ENCODE results near the gene SDK1.

DNA sequence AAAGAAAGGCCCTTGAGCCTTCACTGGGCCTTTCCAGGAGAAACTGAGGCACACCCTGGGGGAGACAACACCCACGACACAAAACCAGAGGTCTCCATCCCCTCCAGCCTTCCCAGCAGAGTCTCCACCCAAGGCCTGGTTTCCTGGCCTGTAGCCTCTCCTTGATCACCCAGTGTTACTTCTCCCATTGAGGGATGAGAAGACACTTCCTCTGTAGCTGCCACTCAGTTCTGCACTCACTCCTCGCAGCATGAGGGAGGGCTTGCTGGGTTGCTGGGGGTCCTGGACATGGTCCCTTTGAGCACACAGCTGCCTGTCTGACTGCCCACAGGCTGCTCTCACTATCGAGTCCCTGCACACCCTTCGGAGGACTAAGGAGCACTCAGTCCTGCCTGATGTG lies 943.0 kb downstream of the SDK1 start:
- TF ChIP-seq, protein P1, sequence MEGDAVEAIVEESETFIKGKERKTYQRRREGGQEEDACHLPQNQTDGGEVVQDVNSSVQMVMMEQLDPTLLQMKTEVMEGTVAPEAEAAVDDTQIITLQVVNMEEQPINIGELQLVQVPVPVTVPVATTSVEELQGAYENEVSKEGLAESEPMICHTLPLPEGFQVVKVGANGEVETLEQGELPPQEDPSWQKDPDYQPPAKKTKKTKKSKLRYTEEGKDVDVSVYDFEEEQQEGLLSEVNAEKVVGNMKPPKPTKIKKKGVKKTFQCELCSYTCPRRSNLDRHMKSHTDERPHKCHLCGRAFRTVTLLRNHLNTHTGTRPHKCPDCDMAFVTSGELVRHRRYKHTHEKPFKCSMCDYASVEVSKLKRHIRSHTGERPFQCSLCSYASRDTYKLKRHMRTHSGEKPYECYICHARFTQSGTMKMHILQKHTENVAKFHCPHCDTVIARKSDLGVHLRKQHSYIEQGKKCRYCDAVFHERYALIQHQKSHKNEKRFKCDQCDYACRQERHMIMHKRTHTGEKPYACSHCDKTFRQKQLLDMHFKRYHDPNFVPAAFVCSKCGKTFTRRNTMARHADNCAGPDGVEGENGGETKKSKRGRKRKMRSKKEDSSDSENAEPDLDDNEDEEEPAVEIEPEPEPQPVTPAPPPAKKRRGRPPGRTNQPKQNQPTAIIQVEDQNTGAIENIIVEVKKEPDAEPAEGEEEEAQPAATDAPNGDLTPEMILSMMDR (IDR thresholded peaks at IDR 0.05): no peak
- TF ChIP-seq, protein P2, sequence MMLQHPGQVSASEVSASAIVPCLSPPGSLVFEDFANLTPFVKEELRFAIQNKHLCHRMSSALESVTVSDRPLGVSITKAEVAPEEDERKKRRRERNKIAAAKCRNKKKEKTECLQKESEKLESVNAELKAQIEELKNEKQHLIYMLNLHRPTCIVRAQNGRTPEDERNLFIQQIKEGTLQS (CRISPR knock-in tag; conservative IDR thresholded peaks at IDR 0.05): no peak

All from WTC11 (cell line).